WTC11 (cell line): ENCODE data around the gene ZNF740.

Experiments
- NFYB ChIP-seq: sonication (generic); formaldehyde crosslinking; conservative IDR thresholded peaks from 2 replicates; pipeline ENCODE4 v1.8.0; 2022; ENCODE audit warnings: low read depth, missing genetic modification reagents
- TF ChIP-seq, protein P1 (sequence below): sonication (generic); formaldehyde crosslinking; IDR thresholded peaks from 2 replicates; pipeline ENCODE4 v1.8.1; 2022; ENCODE audit warnings: low read depth, mild to moderate bottlenecking, moderate library complexity, missing genetic modification reagents, borderline replicate concordance

DNA sequence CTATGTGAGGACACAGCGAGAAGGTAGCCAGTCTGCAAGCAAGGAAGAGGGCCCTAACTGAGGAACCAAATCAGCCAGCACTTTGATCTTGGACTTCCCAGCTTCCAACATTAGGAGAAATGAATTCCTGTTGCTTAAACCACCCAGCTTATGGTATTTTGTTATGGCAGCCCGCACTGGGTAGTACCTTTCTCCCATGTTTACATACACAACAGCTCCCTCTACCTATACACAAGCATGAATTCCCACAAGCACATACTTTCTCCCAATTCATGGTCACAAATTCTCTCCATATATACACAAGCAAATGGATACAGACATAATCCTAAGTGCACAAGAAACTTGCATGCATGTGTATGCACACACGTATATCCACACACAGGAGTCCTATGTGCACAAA lies 19.2 kb downstream of the ZNF740 start:
- TF ChIP-seq, protein P1, sequence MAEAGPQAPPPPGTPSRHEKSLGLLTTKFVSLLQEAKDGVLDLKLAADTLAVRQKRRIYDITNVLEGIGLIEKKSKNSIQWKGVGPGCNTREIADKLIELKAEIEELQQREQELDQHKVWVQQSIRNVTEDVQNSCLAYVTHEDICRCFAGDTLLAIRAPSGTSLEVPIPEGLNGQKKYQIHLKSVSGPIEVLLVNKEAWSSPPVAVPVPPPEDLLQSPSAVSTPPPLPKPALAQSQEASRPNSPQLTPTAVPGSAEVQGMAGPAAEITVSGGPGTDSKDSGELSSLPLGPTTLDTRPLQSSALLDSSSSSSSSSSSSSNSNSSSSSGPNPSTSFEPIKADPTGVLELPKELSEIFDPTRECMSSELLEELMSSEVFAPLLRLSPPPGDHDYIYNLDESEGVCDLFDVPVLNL (CRISPR knock-in tag), result no peak
- TF ChIP-seq NFYB (CRISPR knock-in tag), result no peak
